PC-3 (cell line): Measurements from ENCODE around the gene AP4S1. TPM values are rescaled to one million over a fixed set of nuclear protein-coding genes. Genes with fewer than 3 reads are reported as not detected.

ENCODE experiments used
- ATAC-seq: fragments of 200-7000 bp; cut with Tn5 transposase; 2 replicates; pipeline ENCODE4 v1.9.1; 2020; ENCODE audit warnings: mild to moderate bottlenecking, moderate library complexity
- BruUV-seq: library from RNA; stranded (reverse); fragments of 400-500 nt; replicated peaks from 2 replicates; lab custom pipeline; 2021; lab: Mats Ljungman, UMichigan
- CTCF ChIA-PET: fragments of 300-600 bp; sonication (Branson Sonifier 250); formaldehyde crosslinking; loops from one replicate; lab custom pipeline; 2022; ENCODE audit warnings: antibody characterized with exemption; lab: Charles Lee
- POLR2A ChIA-PET: fragments of 300-600 bp; sonication (Branson Sonifier 250); formaldehyde crosslinking; loops from one replicate; lab custom pipeline; 2022; ENCODE audit warnings: antibody characterized with exemption; ENCODE audit not compliant: unreplicated experiment; lab: Charles Lee
- DNase-seq: peaks from one replicate; pipeline ENCODE4 v3.0.0-alpha.2; 2015
- H2AFZ ChIP-seq: fragments of 300-600 bp; sonication (generic); 2 replicates; pipeline ENCODE4 v1.6.0; 2016; ENCODE audit warnings: antibody characterized with exemption, low read length
- H3F3A ChIP-seq: fragments of 300-600 bp; sonication (generic); one replicate; pipeline ENCODE4 v1.6.0; 2017; ENCODE audit warnings: antibody characterized with exemption, low read length, control low read depth, mild to moderate bottlenecking; ENCODE audit not compliant: unreplicated experiment
- H3K27ac ChIP-seq: fragments of 300-600 bp; sonication (generic); 2 replicates; pipeline ENCODE4 v1.5.1; 2016; ENCODE audit warnings: mild to moderate bottlenecking, low read length
- H3K27me3 ChIP-seq: fragments of 300-600 bp; sonication (generic); 2 replicates; pipeline ENCODE4 v1.6.1; 2016; ENCODE audit warnings: low read length, mixed read lengths
- H3K36me3 ChIP-seq: fragments of 300-600 bp; sonication (generic); 2 replicates; pipeline ENCODE4 v1.6.1; 2016; ENCODE audit warnings: low read depth, mixed run types, low read length, mixed read lengths
- H3K4me1 ChIP-seq: fragments of 300-600 bp; sonication (generic); 2 replicates; pipeline ENCODE4 v1.5.1; 2016; ENCODE audit warnings: low read length; ENCODE audit not compliant: insufficient read depth
- H3K4me2 ChIP-seq: fragments of 300-600 bp; sonication (generic); 2 replicates; pipeline ENCODE4 v1.6.0; 2016; ENCODE audit warnings: low read length
- H3K4me3 ChIP-seq: fragments of 300-600 bp; sonication (generic); 2 replicates; pipeline ENCODE4 v1.5.1; 2016; ENCODE audit warnings: mild to moderate bottlenecking, low read length, mixed read lengths
- H3K79me2 ChIP-seq: fragments of 300-600 bp; sonication (generic); 2 replicates; pipeline ENCODE4 v1.6.1; 2017; ENCODE audit warnings: low read length, mixed read lengths
- H3K9ac ChIP-seq: fragments of 300-600 bp; sonication (generic); 2 replicates; pipeline ENCODE4 v1.6.0; 2016; ENCODE audit warnings: mild to moderate bottlenecking, low read length
- H3K9me2 ChIP-seq: fragments of 300-600 bp; sonication (generic); replicated peaks from 2 replicates; pipeline ENCODE4 v1.6.1; 2016; ENCODE audit warnings: mixed run types, low read length, mixed read lengths
- H3K9me3 ChIP-seq: fragments of 300-600 bp; sonication (generic); 2 replicates; pipeline ENCODE4 v1.6.1; 2016; ENCODE audit warnings: low read length, mixed read lengths
- H4K20me1 ChIP-seq: fragments of 300-600 bp; sonication (generic); 2 replicates; pipeline ENCODE4 v1.6.1; 2016; ENCODE audit warnings: low read length, mixed read lengths
- CTCF ChIP-seq: fragments of 300-600 bp; sonication (generic); conservative IDR thresholded peaks from 2 replicates; pipeline ENCODE4 v1.5.1; 2017; ENCODE audit warnings: antibody characterized with exemption, low read depth, mild to moderate bottlenecking, low read length
- EZH2 ChIP-seq: fragments of 300-600 bp; sonication (generic); IDR thresholded peaks from one replicate; pipeline ENCODE4 v1.6.1; 2017; ENCODE audit warnings: antibody characterized with exemption, mild to moderate bottlenecking, low read length; ENCODE audit not compliant: unreplicated experiment
- EZH2phosphoT487 ChIP-seq: fragments of 300-600 bp; sonication (generic); IDR thresholded peaks from 2 replicates; pipeline ENCODE4 v1.6.1; 2018; ENCODE audit warnings: mild to moderate bottlenecking, antibody characterized with exemption, low read length, borderline replicate concordance
- intact Hi-C: fragments of 100-400 bp; cut with micrococcal nuclease; formaldehyde crosslinking; loops from 2 replicates; pipeline ENCODE4 v1.9.0; 2023
- total RNA-seq: library from RNA; depleted of rRNA; stranded (reverse); fragments of >200 nt; gene quantifications from 2 replicates; pipeline ENCODE4 v1.2.3, GENCODE V29; 2014

Gene AP4S1
- total RNA-seq, 1 experiment from 2014 or later, result 3.2 TPM

DNA sequence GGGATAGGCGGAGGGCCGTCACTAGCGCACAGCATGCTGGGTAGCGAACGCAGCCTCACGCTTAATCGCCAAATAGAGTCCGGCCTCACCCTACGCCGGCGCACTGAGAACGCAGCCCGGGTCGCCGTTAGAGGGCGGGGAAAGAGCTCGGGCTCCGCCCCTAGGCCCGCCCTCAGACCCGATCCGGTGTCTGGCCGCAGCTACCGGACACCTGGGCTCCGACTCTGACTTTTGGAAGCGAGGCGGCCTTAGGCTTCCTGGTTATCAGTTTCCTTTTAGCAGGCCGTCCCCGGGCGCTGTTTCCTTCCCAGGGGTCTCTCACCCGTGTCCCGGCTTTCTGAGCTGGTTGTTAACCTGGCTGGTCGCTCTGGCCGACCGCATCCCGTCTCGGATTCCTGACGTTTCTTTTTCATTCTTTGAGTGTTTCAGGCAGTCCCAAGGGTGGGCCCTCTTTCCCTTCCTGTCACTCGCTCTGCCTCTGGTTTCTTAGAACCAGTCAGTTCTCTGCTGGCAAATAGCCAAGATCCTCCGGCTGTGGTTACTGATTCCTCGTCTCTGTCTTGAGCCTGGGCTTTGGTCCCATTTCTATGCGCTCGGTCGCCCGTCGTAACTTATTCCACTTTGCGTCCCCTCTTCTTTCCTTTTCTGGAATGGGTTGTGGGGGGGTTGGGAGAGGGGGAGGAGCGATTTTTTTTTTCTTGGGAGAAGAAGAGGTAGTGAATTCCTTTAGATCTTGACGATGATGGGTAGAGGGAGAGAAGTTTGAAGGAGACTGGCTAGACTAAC lies 1.2 kb downstream of the AP4S1 start:
- H4K20me1 ChIP-seq, result peaks cover 28% of the 10 kb centered on the region
- ChIA-PET POLR2A (interaction anchor here (0.5 to 0.9 kb wide), 10 partner anchors 21 to 1050 kb away, joined by 3 to 11 read pairs (median 4); no protein-coding TSS in a partner anchor), CTCF (interaction anchor here (0.6 kb wide), 1 partner anchor 74 kb away, joined by 6 read pairs; no protein-coding TSS in a partner anchor)
- peak overlapping the region; percentile 80 for H2AFZ ChIP-seq
- H3K9ac ChIP-seq, result peak overlapping the region; percentile 99
- H3K9me2 ChIP-seq, result no peaks in the 10 kb centered on the region
- H3K36me3 ChIP-seq, result peaks cover 6% of the 10 kb centered on the region; the same call in 1 of the 2 replicates
- peaks cover 21% of the 10 kb centered on the region for H3K4me1 ChIP-seq
- TSS peak; percentile 71 for BruUV-seq
- intact Hi-C loops, result loop anchor here (1.0 to 2.0 kb wide), 3 partner anchors 46 to 64 kb away; no protein-coding TSS in a partner anchor
- no peaks in the 10 kb centered on the region for H3K9me3 ChIP-seq
- peaks cover 5% of the 10 kb centered on the region for H3F3A ChIP-seq
- peak overlapping the region; percentile 72 for H3K4me3 ChIP-seq
- peak overlapping the region; percentile 84 for H3K27ac ChIP-seq
- DNase-seq (peak; percentile 98), ATAC-seq (peak; percentile 93)
- TF ChIP-seq EZH2phosphoT487, result no peak
- no peak for TF ChIP-seq CTCF
- TF ChIP-seq EZH2, result no peak
- peaks cover 45% of the 10 kb centered on the region for H3K79me2 ChIP-seq
- H3K27me3 ChIP-seq, result no peaks in the 10 kb centered on the region
- H3K4me2 ChIP-seq, result peak overlapping the region; percentile 73

DNA sequence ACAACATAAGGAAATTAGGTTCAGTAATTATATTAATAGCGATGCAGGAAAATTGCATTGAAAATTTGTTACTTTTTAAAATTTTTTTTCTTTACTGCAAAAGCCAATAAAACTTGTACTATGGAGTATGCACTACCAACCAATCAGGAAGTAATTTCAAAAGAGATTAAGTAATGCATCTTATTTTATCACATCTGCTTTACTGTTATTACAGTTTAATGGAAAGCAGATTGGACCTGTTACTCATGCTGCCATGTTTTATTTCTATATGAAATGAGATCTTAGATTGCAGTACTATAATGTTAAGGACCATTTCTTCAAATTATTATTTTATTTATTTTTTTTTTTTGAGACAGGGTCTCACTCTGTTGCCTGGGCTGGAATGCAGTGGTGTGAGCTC lies 2.4 kb downstream of the AP4S1 start:
- H3K9ac ChIP-seq, result peak overlapping the region; percentile 99
- H3K79me2 ChIP-seq, result peaks cover 33% of the 10 kb centered on the region
- H3K4me1 ChIP-seq, result peaks cover 33% of the 10 kb centered on the region
- no peaks in the 10 kb centered on the region for H3K9me3 ChIP-seq
- ChIA-PET CTCF (no interaction called here), POLR2A (no interaction called here)
- no peak for TF ChIP-seq EZH2phosphoT487
- TF ChIP-seq CTCF, result no peak
- TF ChIP-seq EZH2, result no peak
- H2AFZ ChIP-seq, result peak overlapping the region; percentile 80; the same call in 1 of the 2 replicates
- no peaks in the 10 kb centered on the region for H3K9me2 ChIP-seq
- H3K4me2 ChIP-seq, result peak overlapping the region; percentile 73
- BruUV-seq, result no TSS peak
- H3K27ac ChIP-seq, result no peak overlapping the region
- no peak for DNase-seq
- ATAC-seq, result no peak
- H3K27me3 ChIP-seq, result no peaks in the 10 kb centered on the region
- intact Hi-C loops, result loop anchor here (2.0 kb wide), 2 partner anchors 47 to 63 kb away; no protein-coding TSS in a partner anchor
- H3K36me3 ChIP-seq, result peaks cover under 1% of the 10 kb centered on the region; the same call in 1 of the 2 replicates
- peaks cover 22% of the 10 kb centered on the region for H4K20me1 ChIP-seq
- peak overlapping the region; percentile 72 for H3K4me3 ChIP-seq
- peaks cover 8% of the 10 kb centered on the region for H3F3A ChIP-seq
